Measurements from ENCODE around the gene KLK11. TPM values are rescaled to one million over a fixed set of nuclear protein-coding genes. Genes with fewer than 3 reads are reported as not detected.

The KLK11 gene
- total RNA-seq, 6 donors from 2014 or later, result 13.3 to 37.7 (median 22.9) TPM

DNA sequence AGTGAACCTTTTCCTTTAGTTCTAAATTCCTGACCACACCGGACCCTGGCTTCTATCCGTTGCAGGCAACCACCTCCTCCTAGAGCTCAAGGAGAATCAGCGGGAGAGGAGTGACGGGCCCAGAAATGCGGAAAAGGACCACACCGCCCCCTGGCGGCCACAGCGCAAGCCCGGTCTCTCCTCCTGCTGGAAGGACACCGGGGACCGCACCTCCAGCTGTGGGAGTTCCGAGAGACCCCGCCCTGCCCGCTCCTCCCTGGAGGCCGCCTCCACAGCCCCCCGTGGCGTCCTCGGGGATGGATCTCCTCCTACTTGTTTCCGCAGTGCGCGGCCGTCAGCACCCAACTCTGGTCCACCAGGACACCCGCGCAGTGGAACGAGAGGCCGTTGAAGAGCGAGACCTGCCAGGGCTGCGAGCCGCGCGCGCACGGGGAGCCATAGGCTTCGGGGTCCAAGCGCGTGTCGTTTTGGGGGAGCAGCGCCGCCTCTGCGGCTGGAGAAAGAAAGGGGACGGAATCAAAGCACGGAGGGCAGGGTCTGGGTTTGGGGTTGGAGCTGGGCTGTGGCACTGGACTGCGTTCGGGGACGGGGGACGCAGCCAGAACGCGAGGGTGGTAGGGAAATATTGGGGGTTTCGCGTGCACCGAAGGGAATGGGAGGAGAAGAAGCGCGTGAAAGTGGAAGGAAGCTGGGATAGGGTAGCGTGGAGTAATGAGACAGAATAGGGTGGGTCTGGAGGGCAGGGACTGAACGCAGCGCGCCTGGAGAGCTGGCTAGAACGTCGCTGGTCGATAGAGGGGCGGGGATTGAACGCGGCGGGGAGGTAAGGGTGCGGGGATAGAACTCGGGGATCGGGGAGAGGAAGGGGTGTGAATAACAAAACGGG is 9.4 kb downstream of the KLK11 start:
- Histone ChIP-seq H3K4me1 (peaks cover 8 to 39% (median 20%) of the 10 kb centered on the region in 4 donors), H3K27me3 (peaks cover 0 to 27% (median 12%) of the 10 kb centered on the region in 4 donors), H3K4me3 (peak overlapping the region in 3 of 4 donors; percentile 15 to 36 (median 32)), H3K9me3 (no peaks in the 10 kb centered on the region), H3K27ac (no peak overlapping the region), H3K36me3 (no peaks in the 10 kb centered on the region)
- DNase-seq, result peak; percentile 26 to 84
- WGBS, 2 donors, result 3% methylated on average over 44 to 64 of the region's 68 CpGs
- ATAC-seq (ENCODE audit: low FRiP score in 2 of 2), result peak in 1 of 2 donors; percentile 69
- TF ChIP-seq CTCF (IDR thresholded peaks at IDR 0.05) (peak; percentile 32 to 81 (median 66)), POLR2AphosphoS5 (IDR thresholded peaks at IDR 0.05) (no peak), EP300 (IDR thresholded peaks at IDR 0.05) (no peak)

DNA sequence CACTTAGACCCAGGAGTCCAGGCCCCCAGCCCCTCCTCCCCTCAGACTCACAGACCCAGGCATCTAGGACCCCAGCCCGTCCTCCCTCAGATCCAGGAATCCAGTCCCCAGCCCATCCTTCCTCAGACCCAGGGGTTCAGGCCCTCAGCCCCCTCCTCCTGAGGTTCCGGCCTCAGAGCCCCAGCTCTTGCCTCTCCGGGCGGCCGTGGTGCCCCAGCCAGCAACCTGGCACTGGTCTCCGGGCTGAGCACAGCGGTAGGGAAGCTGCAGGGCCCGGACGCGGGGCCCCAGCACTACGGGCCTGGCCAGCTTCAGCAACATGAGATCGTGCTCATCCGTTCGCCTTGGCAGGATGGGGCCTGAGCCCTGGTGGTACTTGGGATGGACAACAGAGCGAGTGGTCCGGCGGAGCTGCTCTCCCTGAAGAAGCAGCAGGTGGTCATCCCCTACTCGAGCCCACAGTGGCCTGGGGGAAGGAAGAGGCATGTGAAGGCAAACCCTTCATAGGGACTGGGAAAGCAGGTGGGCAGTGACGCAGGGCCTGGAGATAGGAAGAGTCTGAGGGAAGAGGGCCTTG is 10.6 kb downstream of the KLK11 start:
- no peak for DNase-seq
- Histone ChIP-seq H3K4me1 (peaks cover 8 to 38% (median 20%) of the 10 kb centered on the region in 4 donors), H3K36me3 (no peaks in the 10 kb centered on the region), H3K27me3 (peaks cover 0 to 27% (median 12%) of the 10 kb centered on the region in 4 donors), H3K9me3 (no peaks in the 10 kb centered on the region), H3K4me3 (no peak overlapping the region), H3K27ac (no peak overlapping the region)
- WGBS, 2 donors, result 79 to 84% methylated on average over 8 to 19 of the region's 19 CpGs
- ATAC-seq (ENCODE audit: low FRiP score in 2 of 2), result no peak
- TF ChIP-seq POLR2A (IDR thresholded peaks at IDR 0.05), result no peak
- TF ChIP-seq POLR2AphosphoS5 (IDR thresholded peaks at IDR 0.05), result no peak
- TF ChIP-seq EP300 (IDR thresholded peaks at IDR 0.05), result no peak
- no peak for TF ChIP-seq CTCF (IDR thresholded peaks at IDR 0.05)

DNA sequence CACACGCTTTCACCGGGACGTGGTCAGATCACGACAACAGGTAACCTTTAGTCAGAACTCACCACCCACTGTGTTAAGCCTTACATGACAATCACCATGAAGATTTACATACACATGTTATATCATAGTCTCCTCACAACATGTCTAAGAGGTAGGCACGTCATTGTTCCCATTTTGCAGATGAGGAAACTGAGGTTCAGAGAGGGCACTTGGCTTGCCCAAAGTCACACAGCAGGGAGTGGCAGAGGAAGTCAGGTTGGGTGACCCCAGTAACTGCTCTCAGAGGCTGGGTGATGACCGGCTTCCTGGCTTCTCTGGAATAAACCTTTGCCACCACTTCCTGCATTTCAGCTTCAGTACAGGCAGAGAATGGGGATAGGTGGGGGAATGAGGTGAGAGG is 12.2 kb downstream of the KLK11 start:
- peaks cover 8 to 22% (median 14%) of the 10 kb centered on the region in 4 donors for H3K4me1 ChIP-seq
- peaks cover 0 to 20% (median 8%) of the 10 kb centered on the region in 4 donors for H3K27me3 ChIP-seq
- no peak for ATAC-seq (ENCODE audit: low FRiP score in 2 of 2)
- H3K9me3 ChIP-seq, result no peaks in the 10 kb centered on the region
- H3K27ac ChIP-seq, result no peak overlapping the region
- no peak overlapping the region for H3K4me3 ChIP-seq
- DNase-seq, result no peak
- no peak for TF ChIP-seq EP300 (IDR thresholded peaks at IDR 0.05)
- WGBS, 2 donors, result 78 to 85% methylated on average over 6 of the region's 6 CpGs
- H3K36me3 ChIP-seq, result no peaks in the 10 kb centered on the region

- Histone ChIP-seq H3K27me3 (peaks cover 0 to 11% (median 5%) of the 10 kb centered on the region in 4 donors), H3K27ac (no peak overlapping the region), H3K4me3 (no peak overlapping the region), H3K9me3 (no peaks in the 10 kb centered on the region), H3K4me1 (peaks cover 7 to 12% (median 8%) of the 10 kb centered on the region in 4 donors), H3K36me3 (no peaks in the 10 kb centered on the region)
- TF ChIP-seq POLR2A (IDR thresholded peaks at IDR 0.05) (no peak), CTCF (IDR thresholded peaks at IDR 0.05) (no peak), EP300 (IDR thresholded peaks at IDR 0.05) (no peak), POLR2AphosphoS5 (IDR thresholded peaks at IDR 0.05) (no peak)
- ATAC-seq (ENCODE audit: low FRiP score in 2 of 2) (no peak), DNase-seq (no peak)
- WGBS, 2 donors, result 74 to 76% methylated on average over 12 of the region's 12 CpGs
These were observed 13.7 kb downstream of the KLK11 start for GRCh38 chr19:51012661-51013190.

GRCh38 chr19:51010066-51010795 is 16.2 kb downstream of the KLK11 start:
- Histone ChIP-seq H3K27ac (no peak overlapping the region), H3K4me3 (no peak overlapping the region), H3K4me1 (no peaks in the 10 kb centered on the region), H3K9me3 (no peaks in the 10 kb centered on the region), H3K36me3 (no peaks in the 10 kb centered on the region), H3K27me3 (peaks cover 0 to 6% (median 0%) of the 10 kb centered on the region in 4 donors)
- TF ChIP-seq EP300 (IDR thresholded peaks at IDR 0.05), result no peak
- TF ChIP-seq POLR2A (IDR thresholded peaks at IDR 0.05), result no peak
- no peak for TF ChIP-seq CTCF (IDR thresholded peaks at IDR 0.05)
- TF ChIP-seq POLR2AphosphoS5 (IDR thresholded peaks at IDR 0.05), result no peak
- ATAC-seq (ENCODE audit: low FRiP score in 2 of 2) (no peak), DNase-seq (no peak)
- WGBS, 2 donors, result 63 to 65% methylated on average over 4 of the region's 4 CpGs

All from upper lobe of left lung (tissue), 6 donors.